SH-SY5Y (cell line): ENCODE results near the gene ADAMTS18.

ENCODE experiments used
- GATA2 ChIP-seq: IDR thresholded peaks from 2 replicates; pipeline ENCODE4 v1.6.1; 2011; ENCODE audit warnings: mild to moderate bottlenecking, low read depth, low read length
- GATA3 ChIP-seq: IDR thresholded peaks from 2 replicates; pipeline ENCODE4 v1.6.1; 2011; ENCODE audit warnings: low read depth, mild to moderate bottlenecking, low read length, moderate library complexity

DNA sequence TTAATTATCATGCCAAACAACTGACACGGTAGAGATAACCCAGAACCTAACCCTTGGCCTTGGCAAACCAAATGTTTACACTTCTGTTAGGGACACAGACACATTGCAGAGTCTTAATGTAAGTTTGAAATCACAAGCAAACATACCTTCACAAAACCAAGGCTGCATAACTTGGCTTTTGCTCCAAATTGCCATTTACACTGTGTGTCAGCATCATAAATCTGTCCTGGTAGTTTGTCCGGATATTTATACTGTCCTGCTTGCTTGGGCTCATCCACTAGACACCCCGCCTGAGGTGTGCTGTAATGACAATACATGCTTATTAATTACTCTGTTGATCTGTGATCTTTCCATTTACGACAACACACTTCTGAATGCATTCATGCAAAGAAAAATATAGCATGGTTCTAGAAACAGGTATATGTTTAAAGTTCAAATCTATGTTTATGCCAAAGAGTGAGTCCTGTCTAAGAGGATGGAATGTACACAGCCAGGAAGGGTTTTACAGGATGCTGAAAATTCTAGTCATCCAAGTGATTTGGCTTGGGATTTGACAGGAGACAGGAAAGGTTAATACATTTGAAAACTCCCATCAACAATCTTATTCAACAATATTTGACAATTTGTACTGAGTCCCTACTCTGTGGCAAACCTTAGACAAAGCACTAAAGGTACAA lies 81.1 kb downstream of the ADAMTS18 start:
- TF ChIP-seq GATA3 = no peak
- no peak for TF ChIP-seq GATA2
